ENCODE results near the gene CAPN12.
"Not testable (repeated sequence)": the region's sequence is repeated elsewhere in the genome, so short reads cannot be mapped to it uniquely, and the experiment has no call there.

The CAPN12 gene

DNA sequence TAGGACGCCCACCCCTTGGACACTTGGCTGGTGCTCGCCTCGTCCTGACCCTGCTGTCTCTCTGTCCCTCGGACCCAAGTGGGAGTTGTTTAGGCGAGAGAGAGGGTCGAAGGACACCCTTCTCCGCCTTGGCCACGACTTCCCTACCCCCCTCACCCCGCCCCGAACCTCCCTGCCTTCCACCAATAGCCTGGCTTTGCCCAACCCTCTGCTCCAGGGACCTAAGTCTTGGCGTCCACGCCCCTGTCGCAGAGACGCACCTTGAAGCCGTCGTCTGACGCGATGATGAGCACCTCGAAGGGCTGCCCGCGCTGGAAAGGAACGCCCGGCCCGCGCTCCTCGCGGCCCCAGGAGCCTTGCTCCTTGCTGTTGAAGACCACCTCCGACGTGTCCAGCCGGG, 27.3 kb upstream of the CAPN12 start:
- DNase-seq (ENCODE audit: low read depth), result not testable (repeated sequence)

- not testable (repeated sequence) for DNase-seq (ENCODE audit: low read depth)
Measured at GRCh38 chr19:38770949-38771275, 26.6 kb upstream of the CAPN12 start.

- not testable (repeated sequence) for DNase-seq (ENCODE audit: low read depth)
Measured at GRCh38 chr19:38770228-38770948, 26.1 kb upstream of the CAPN12 start.

DNA sequence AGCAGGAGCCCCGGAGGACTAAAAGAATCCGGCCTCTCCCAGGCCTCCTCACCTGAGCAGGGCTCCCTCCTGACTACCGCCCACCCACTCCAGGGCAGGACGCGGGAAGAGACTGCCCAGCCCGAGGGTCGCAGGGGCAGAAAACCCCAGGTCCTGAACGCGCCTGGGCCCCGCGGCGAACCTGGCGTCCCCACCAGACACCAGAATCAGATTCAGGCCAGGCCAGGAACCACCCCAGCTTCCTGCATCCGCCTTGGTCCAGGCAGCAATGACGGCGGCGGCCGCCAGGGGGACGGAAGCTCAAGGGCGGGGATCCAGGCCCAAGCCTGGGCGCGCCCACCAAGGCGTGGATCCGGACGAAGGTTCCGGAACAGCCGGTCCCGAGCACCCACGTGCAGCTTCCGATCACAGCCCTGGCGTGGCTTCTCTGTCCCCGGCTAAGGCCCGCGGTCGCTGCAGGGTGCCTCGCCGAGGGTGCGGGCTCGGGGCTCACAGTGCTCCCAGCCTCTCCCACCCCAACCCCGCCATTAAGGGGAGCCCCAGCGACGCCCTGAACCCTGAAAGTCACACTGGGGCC, 25.4 kb upstream of the CAPN12 start:
- DNase-seq (ENCODE audit: low read depth), result peak; percentile 67

GRCh38 chr19:38766276-38767047, 22.2 kb upstream of the CAPN12 start:
- no peak for DNase-seq (ENCODE audit: low read depth)

DNA sequence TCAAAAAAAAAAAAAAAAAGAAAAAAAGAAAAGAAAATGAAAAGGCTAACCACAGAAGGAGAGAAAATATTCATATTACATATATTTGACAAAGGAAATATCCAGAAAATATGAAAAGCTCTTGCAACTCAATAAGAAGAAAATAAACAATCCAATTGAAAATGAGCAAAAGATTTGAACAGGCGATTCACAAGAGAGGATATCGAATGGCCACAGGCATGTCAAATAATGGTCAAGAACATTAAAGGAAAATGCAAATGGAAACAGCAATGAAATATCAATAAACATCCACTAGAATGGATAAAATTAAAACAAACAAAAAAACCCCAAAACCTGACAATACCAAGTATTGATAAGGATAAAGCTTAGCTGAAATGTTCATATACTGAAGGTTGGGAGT, 20.9 kb upstream of the CAPN12 start:
- no peak for DNase-seq (ENCODE audit: low read depth)

DNA sequence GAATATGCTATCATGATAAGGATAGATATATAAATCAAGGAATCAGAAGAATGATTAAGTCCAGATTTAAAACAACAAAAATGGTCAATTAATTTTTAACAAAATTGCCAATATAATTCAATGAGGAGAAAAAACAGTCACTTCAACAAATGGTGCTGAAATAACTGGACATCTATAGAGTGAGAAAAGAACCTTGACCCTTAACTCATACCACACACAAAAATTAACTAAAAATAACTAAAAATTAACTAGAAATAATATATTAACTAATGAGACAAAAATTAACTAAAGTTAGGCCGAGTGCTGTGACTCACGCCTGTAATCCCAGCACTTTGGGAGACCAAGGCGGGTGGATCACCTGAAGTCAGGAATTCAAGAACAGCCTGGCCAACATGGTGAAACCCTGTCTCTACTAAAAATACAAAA, 19.5 kb upstream of the CAPN12 start:
- DNase-seq (ENCODE audit: low read depth), result no peak

GRCh38 chr19:38761884-38762389, 17.7 kb upstream of the CAPN12 start:
- DNase-seq (ENCODE audit: low read depth), result not testable (repeated sequence)

DNA sequence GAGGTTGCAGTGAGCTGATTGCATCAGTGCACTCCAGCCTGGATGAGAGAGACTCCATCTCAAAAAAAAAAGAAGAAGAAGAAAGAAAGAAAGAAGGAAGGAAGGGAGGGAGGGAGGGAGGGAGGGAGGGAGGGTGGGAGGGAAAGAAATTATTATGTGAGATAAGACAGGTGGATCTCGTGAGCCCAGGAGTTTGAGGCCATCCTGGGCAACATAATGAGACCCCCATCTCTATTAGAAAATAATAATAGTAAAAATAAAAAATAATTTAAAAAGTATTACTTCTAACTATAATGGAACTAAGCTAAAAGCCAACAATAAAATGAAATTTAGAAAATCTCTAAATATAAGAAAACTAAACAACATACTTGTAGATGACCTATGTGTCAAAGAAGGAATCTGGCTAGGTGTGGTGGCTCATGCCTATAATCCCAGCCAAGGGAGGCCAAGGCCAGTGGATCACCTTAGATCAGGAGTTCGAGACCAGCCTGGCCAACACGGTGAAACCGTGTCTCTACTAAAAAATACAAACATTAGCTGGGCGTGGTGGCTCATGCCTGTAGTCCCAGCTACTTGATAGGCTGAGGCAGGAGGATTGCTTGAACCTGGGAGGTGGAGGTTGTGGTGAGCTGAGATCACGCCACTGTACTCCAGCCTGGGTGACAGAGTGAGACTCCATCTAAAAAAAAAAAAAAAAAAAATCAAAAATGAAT, 16.7 kb upstream of the CAPN12 start:
- not testable (repeated sequence) for DNase-seq (ENCODE audit: low read depth)

DNA sequence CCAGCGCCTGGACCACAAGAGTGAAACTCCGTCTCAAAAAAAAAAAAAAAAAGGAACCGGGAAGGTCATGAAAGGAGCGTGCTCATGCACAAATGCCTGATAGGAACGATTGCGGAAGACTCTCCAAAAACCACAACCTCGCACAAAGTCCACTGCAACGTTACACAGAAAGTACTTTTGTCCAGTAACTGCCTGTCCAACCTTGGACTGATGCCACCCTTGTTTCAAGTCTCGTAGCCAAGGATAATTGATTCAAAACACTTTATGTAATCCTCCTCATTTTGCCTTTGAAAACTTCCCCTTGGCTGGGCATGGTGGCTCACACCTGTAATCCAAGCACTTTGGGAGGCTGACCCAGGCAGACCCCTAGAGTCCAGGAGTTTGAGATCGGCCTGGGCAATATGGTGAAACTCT, 15.3 kb upstream of the CAPN12 start:
- DNase-seq (ENCODE audit: low read depth), result no peak

GRCh38 chr19:38754196-38754595, 9.9 kb upstream of the CAPN12 start:
- not testable (repeated sequence) for DNase-seq (ENCODE audit: low read depth)

DNA sequence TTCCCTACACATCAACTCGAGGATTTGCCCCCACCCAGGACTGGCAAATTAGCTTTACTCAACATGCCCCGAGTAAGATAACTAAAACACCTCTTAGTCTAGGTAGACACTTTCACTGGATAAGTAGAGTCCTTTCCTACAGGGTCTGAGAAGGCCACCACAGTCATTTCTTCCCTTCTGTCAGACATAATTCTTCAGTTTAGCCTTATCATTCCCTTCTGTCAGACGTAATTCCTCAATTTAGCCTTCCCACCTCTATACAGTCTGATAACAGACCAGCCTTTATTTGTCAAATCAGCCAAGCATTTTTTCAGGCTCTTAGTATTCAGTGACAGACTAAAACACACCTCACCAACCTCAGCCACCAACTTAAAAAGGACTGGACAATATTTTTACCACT, 9.5 kb upstream of the CAPN12 start:
- not testable (repeated sequence) for DNase-seq (ENCODE audit: low read depth)

- no peak for DNase-seq (ENCODE audit: low read depth)
Measured at GRCh38 chr19:38745316-38745715, 1.0 kb upstream of the CAPN12 start.

GRCh38 chr19:38744874-38745273, 600 bp upstream of the CAPN12 start:
- no peak for DNase-seq (ENCODE audit: low read depth)

GRCh38 chr19:38743394-38744297, 628 bp downstream of the CAPN12 start:
- DNase-seq (ENCODE audit: low read depth), result no peak

- DNase-seq (ENCODE audit: low read depth), result no peak
Measured at GRCh38 chr19:38742906-38743305, 1.4 kb downstream of the CAPN12 start.

DNA sequence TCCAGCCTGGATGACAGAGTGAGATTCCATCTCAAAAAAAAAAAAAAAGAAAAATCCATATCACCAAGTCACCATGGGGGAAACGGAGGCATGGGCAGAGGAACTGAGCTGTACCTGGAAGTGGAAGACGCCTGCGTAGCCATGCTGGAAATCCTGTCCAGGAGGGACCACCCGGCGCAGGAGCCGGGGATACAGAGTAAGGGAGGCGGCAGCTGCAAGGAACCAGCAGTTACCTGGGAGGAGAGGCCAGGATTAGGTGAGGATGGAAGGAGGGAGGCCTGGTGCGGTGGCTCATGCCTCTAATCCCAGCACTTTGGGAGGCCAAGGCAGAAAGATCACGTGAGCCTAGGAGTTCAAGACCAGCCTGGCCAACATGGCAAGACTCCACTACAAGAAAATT, 2.0 kb downstream of the CAPN12 start:
- DNase-seq (ENCODE audit: low read depth), result no peak

GRCh38 chr19:38741670-38742069, 2.6 kb downstream of the CAPN12 start:
- no peak for DNase-seq (ENCODE audit: low read depth)

DNA sequence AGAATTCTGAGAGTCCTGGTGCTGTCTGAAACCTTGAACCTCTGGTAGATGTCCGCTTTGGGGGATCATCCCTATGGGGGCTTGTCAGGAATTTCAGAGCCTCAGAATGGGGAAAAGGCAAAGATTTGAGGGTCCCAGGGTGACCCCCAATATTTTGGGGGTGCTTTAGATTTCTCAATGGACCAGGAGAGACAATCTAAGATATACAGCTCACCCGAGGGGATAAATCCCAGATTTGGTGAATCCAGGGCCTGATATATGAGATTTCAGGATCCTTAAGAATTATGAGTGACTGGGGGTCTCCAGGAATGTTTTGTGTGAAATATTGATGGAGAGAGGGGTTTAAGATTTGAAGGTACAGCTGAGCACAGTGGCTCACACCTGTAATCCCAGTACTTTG, 3.3 kb downstream of the CAPN12 start:
- no peak for DNase-seq (ENCODE audit: low read depth)

- DNase-seq (ENCODE audit: low read depth), result no peak
Measured at GRCh38 chr19:38740257-38740592, 4.0 kb downstream of the CAPN12 start.

GRCh38 chr19:38739440-38740256, 4.6 kb downstream of the CAPN12 start:
- no peak for DNase-seq (ENCODE audit: low read depth)

Data from fibroblast of the conjunctiva (primary cell).